IMR-90 (cell line): Measurements from ENCODE around the gene CTCFL. TPM values are rescaled to one million over a fixed set of nuclear protein-coding genes. Genes with fewer than 3 reads are reported as not detected.

Source experiments
- ATAC-seq: fragments of 200-7000 bp; cut with Tn5 transposase; 2 replicates; pipeline ENCODE4 v1.9.1; 2020; ENCODE audit warnings: low read depth, mild to moderate bottlenecking, moderate library complexity
- BruUV-seq: library from RNA; stranded (reverse); fragments of 400-500 nt; replicated peaks from 2 replicates; lab custom pipeline; 2021; lab: Mats Ljungman, UMichigan
- CTCF ChIA-PET: fragments of 300-600 bp; formaldehyde crosslinking; extraction: SDS; loops from one replicate; lab custom pipeline; 2021; ENCODE audit warnings: antibody characterized with exemption; lab: Yijun Ruan, JAX
- POLR2A ChIA-PET: fragments of 300-600 bp; sonication (Branson Sonifier 250); formaldehyde crosslinking; loops from one replicate; lab custom pipeline; 2022; ENCODE audit warnings: antibody characterized with exemption; ENCODE audit not compliant: unreplicated experiment; lab: Charles Lee
- DNase-seq: peaks from one replicate; pipeline ENCODE4 v3.0.0; 2013
- H2AFZ ChIP-seq: replicated peaks from 2 replicates; pipeline ENCODE3; 2013; ENCODE audit warnings: low read length, mild to moderate bottlenecking; ENCODE audit not compliant: poor library complexity
- H2AK5ac ChIP-seq: 2 replicates; pipeline ENCODE4 v1.6.1; 2013; ENCODE audit warnings: low read depth, low read length, inconsistent platforms
- H2AK9ac ChIP-seq: replicated peaks from 2 replicates; pipeline ENCODE3; 2013; ENCODE audit warnings: mild to moderate bottlenecking, low read depth, low read length, moderate library complexity; ENCODE audit not compliant: poor library complexity
- H2BK120ac ChIP-seq: 2 replicates; pipeline ENCODE4 v1.6.1; 2013; ENCODE audit warnings: low read depth, low read length, inconsistent platforms
- H2BK15ac ChIP-seq: 3 replicates; pipeline ENCODE4 v1.6.1; 2013; ENCODE audit warnings: low read depth, low read length, inconsistent platforms
- H2BK20ac ChIP-seq: 2 replicates; pipeline ENCODE4 v1.6.1; 2013; ENCODE audit warnings: low read depth, mild to moderate bottlenecking, inconsistent platforms, low read length, moderate library complexity
- H2BK5ac ChIP-seq: 2 replicates; pipeline ENCODE4 v1.6.1; 2013; ENCODE audit warnings: mild to moderate bottlenecking, low read depth, low read length, inconsistent platforms; ENCODE audit not compliant: poor library complexity, severe bottlenecking
- H3K14ac ChIP-seq: replicated peaks from 2 replicates; pipeline ENCODE4 v1.6.1; 2013; ENCODE audit warnings: low read depth, low read length, inconsistent platforms
- H3K18ac ChIP-seq: 2 replicates; pipeline ENCODE4 v1.6.1; 2013; ENCODE audit warnings: low read depth, low read length, control low read depth
- H3K23ac ChIP-seq: 2 replicates; pipeline ENCODE4 v1.6.1; 2013; ENCODE audit warnings: low read depth, low read length, inconsistent platforms
- H3K27ac ChIP-seq: 2 replicates; pipeline ENCODE4 v1.5.1; 2013; ENCODE audit warnings: mild to moderate bottlenecking, control low read depth, low read length; ENCODE audit not compliant: insufficient read depth
- H3K27me3 ChIP-seq: 2 replicates; pipeline ENCODE4 v1.6.1; 2013; ENCODE audit warnings: low read length; ENCODE audit not compliant: control insufficient read depth, insufficient read depth
- H3K36me3 ChIP-seq: 2 replicates; pipeline ENCODE4 v1.6.1; 2013; ENCODE audit warnings: low read length, mixed read lengths; ENCODE audit not compliant: control insufficient read depth, insufficient read depth
- H3K4ac ChIP-seq: 2 replicates; pipeline ENCODE4 v1.6.1; 2013; ENCODE audit warnings: low read depth, low read length, inconsistent platforms
- H3K4me1 ChIP-seq: 2 replicates; pipeline ENCODE4 v1.6.1; 2013; ENCODE audit warnings: low read length, mixed read lengths; ENCODE audit not compliant: control insufficient read depth, insufficient read depth
- H3K4me2 ChIP-seq: 2 replicates; pipeline ENCODE4 v1.6.1; 2013; ENCODE audit warnings: low read depth, mild to moderate bottlenecking, control low read depth, low read length, moderate library complexity
- H3K4me3 ChIP-seq: 2 replicates; pipeline ENCODE4 v1.5.1; 2013; ENCODE audit warnings: low read depth, mild to moderate bottlenecking, control low read depth, low read length, moderate library complexity; ENCODE audit not compliant: insufficient read depth
- H3K56ac ChIP-seq: 2 replicates; pipeline ENCODE4 v1.6.1; 2013; ENCODE audit warnings: low read length, inconsistent platforms; ENCODE audit not compliant: insufficient read depth; ENCODE audit errors: extremely low read depth
- H3K79me1 ChIP-seq, 2 experiments: 2 replicates each; pipeline ENCODE4 v1.6.1; 2013; ENCODE audit warnings: low read length in 2 of 2, inconsistent platforms in 1 of 2, low read depth in 1 of 2
- H3K9ac ChIP-seq: 2 replicates; pipeline ENCODE4 v1.6.1; 2013; ENCODE audit warnings: low read depth, low read length, control low read depth
- H3K9me1 ChIP-seq: 2 replicates; pipeline ENCODE4 v1.6.1; 2013; ENCODE audit warnings: low read length, inconsistent platforms; ENCODE audit not compliant: insufficient read depth
- H3K9me3 ChIP-seq: 2 replicates; pipeline ENCODE4 v1.6.1; 2013; ENCODE audit warnings: low read length; ENCODE audit not compliant: control insufficient read depth, insufficient read depth
- H4K20me1 ChIP-seq: 2 replicates; pipeline ENCODE4 v1.6.1; 2013; ENCODE audit warnings: low read length, inconsistent platforms; ENCODE audit not compliant: insufficient read depth
- H4K5ac ChIP-seq: 2 replicates; pipeline ENCODE4 v1.6.1; 2013; ENCODE audit warnings: mild to moderate bottlenecking, low read depth, low read length, control low read depth
- H4K8ac ChIP-seq, 2 experiments: 2 replicates each; pipeline ENCODE4 v1.6.1; 2013; ENCODE audit warnings: low read depth in 2 of 2, low read length in 2 of 2, control low read depth in 1 of 2, inconsistent platforms in 1 of 2
- H4K91ac ChIP-seq: 2 replicates; pipeline ENCODE4 v1.6.1; 2013; ENCODE audit warnings: low read depth, low read length, inconsistent platforms; ENCODE audit not compliant: insufficient read depth
- ELK1 ChIP-seq: fragments of 150-350 bp; IDR thresholded peaks from 2 replicates; pipeline ENCODE4 v1.6.1; 2016; ENCODE audit warnings: low read depth, mild to moderate bottlenecking, low read length, moderate library complexity, borderline replicate concordance
- FOS ChIP-seq: fragments of 150-350 bp; IDR thresholded peaks from 2 replicates; pipeline ENCODE4 v1.6.1; 2016; ENCODE audit warnings: low read depth, low read length
- NFE2L2 ChIP-seq: fragments of 150-350 bp; IDR thresholded peaks from 2 replicates; pipeline ENCODE4 v1.6.1; 2016; ENCODE audit warnings: low read depth, mild to moderate bottlenecking, low read length
- RFX5 ChIP-seq: IDR thresholded peaks from 2 replicates; pipeline ENCODE4 v1.8.0; 2012; ENCODE audit warnings: low read depth, mild to moderate bottlenecking, low read length, moderate library complexity
- WGBS, 2 experiments: methylation state at CpG; one replicate each; pipeline versions ENCODE4 v1.1.5 to v1.1.7; 2013; ENCODE audit warnings: missing lambda C conversion rate in 2 of 2; ENCODE audit not compliant: insufficient read length in 1 of 2; ENCODE audit errors: extremely low coverage in 2 of 2; 5-methylcytosine and 5-hydroxymethylcytosine counted together
- dilution Hi-C: fragments of 300-500 bp; cut with HindIII; formaldehyde crosslinking; loops from one replicate; pipeline ENCODE4 v1.14.3; 2018; ENCODE audit warnings: low sequenced_read_pairs; ENCODE audit not compliant: unreplicated experiment
- in situ Hi-C: fragments of 300-500 bp; cut with MboI; formaldehyde crosslinking; loops from 3 replicates; pipeline ENCODE4 v1.14.3; 2019; ENCODE audit warnings: low sequenced_read_pairs, inconsistent platforms, mixed read lengths
- intact Hi-C: fragments of 100-400 bp; cut with micrococcal nuclease; formaldehyde crosslinking; loops from 2 replicates; pipeline ENCODE4 v1.10.0; 2022
- polyA plus RNA-seq, 3 experiments: library from polyadenylated mRNA; depleted of rRNA; stranded (reverse); fragments of >200 nt; gene quantifications; 2 replicates each; pipeline ENCODE4 v1.2.3, GENCODE V29; 2012; ENCODE audit warnings: low replicate concordance in 1 of 3
- total RNA-seq: library from RNA; depleted of rRNA; stranded (reverse); fragments of >200 nt; gene quantifications from 2 replicates; pipeline ENCODE4 v1.2.3, GENCODE V29; 2012

CTCFL gene
- total and polyA plus RNA-seq, 2 of the 4 experiments (the other 2 are of a cell fraction): not detected

DNA sequence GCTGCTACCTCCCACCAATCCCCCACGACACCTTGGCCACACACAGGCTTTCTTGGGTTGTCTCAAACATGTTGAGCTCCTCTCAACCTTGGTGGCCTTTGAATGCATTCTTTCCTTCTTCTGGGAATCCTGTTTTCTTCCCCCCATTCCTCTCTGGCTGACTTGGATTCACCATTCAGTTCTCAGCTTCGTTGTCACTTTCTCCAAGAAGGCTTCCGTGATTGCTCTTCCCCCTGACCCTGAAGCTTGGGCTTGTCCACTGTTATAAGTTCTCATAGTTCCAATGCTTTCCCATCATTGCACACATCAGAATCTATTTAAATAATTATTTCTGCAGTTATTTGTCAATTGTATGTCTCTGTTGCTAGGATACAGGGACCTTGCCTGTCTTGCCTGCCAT is 69.6 kb downstream of the CTCFL start:
- Histone ChIP-seq H3K9me3 (peaks cover 3% of the 10 kb centered on the region; the same call in 1 of the 2 replicates), H3K56ac (no peak overlapping the region), H4K91ac (no peak overlapping the region), H3K4me2 (no peak overlapping the region), H2AK5ac (no peak overlapping the region), H3K4me3 (no peak overlapping the region), H3K4me1 (peaks cover 2% of the 10 kb centered on the region; the same call in 1 of the 2 replicates), H3K79me1 (no peaks in the 10 kb centered on the region), H4K8ac (no peak overlapping the region), H3K23ac (no peak overlapping the region), H3K9me1 (no peaks in the 10 kb centered on the region), H2BK20ac (no peak overlapping the region), H3K14ac (no peak overlapping the region), H2BK120ac (no peak overlapping the region), H3K36me3 (no peaks in the 10 kb centered on the region), H2BK5ac (no peak overlapping the region), H4K5ac (no peak overlapping the region), H4K20me1 (no peaks in the 10 kb centered on the region), H3K27me3 (peaks cover 30% of the 10 kb centered on the region), H2AK9ac (no peak overlapping the region), H2BK15ac (no peak overlapping the region), H3K27ac (no peak overlapping the region), H2AFZ (no peak overlapping the region), H3K18ac (no peak overlapping the region), H3K9ac (no peak overlapping the region), H3K4ac (no peak overlapping the region)
- ChIA-PET POLR2A (no interaction called here), CTCF (no interaction called here)
- BruUV-seq: no TSS peak
- no peak for TF ChIP-seq FOS
- no peak for TF ChIP-seq RFX5
- no peak for TF ChIP-seq NFE2L2
- no peak for TF ChIP-seq ELK1
- WGBS, 2 experiments: 80% methylated on average over 1 of the region's 3 CpGs; no CpG with 5 or more reads in 1 of the 2 experiments
- in situ Hi-C loops (no loop called here), intact Hi-C loops (no loop called here), dilution Hi-C loops (no loop called here)
- ATAC-seq (no peak), DNase-seq (no peak)
